Loucy (cell line): ENCODE data around the gene TEX261.
"Not testable (repeated sequence)": the region's sequence is repeated elsewhere in the genome, so short reads cannot be mapped to it uniquely, and the experiment has no call there.

Experiments used
- EZH2phosphoT487 ChIP-seq: fragments of 200-600 bp; IDR thresholded peaks from 2 replicates; pipeline ENCODE4 v1.6.1; 2018; ENCODE audit warnings: antibody characterized with exemption, mild to moderate bottlenecking, moderate library complexity, borderline replicate concordance
- TF ChIP-seq, protein P1 (sequence below): fragments of 200-600 bp; sonication (generic); conservative IDR thresholded peaks from 2 replicates; pipeline ENCODE4 v1.5.1; 2014; ENCODE audit warnings: mild to moderate bottlenecking, antibody characterized with exemption, low read length

DNA sequence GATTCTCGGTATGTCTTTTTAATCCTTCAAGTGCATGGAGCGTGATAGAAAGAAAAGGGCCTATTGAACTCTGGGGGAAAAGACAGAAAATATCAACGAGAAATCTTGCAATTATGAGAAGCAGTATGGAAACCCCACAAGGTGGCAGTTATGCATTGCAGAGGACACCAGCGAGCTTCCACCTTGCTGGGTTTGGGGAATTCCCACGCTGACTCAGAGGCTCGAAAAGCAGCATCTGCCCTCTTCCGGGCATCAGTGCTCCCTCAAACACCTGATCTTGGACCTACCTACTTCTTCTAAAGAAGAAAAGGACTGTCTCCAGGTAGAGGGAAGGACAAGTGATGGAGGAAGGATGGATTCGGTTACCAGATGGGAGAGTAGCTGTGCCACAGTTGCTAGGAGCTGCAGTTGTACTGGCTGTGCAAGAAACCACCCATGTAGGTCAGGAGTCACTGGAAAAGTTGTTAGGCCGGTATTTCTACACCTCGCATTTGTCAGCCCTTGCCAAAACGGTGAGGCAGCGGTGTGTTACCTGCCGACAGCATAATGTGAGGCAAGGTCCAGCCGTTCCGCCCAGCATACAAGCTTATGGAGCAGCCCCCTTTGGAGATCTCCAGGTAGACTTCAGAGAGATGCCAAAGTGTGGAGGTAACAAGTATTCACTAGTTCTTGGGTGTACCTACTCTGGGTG, 29.0 kb upstream of the TEX261 start:
- TF ChIP-seq, protein P1, sequence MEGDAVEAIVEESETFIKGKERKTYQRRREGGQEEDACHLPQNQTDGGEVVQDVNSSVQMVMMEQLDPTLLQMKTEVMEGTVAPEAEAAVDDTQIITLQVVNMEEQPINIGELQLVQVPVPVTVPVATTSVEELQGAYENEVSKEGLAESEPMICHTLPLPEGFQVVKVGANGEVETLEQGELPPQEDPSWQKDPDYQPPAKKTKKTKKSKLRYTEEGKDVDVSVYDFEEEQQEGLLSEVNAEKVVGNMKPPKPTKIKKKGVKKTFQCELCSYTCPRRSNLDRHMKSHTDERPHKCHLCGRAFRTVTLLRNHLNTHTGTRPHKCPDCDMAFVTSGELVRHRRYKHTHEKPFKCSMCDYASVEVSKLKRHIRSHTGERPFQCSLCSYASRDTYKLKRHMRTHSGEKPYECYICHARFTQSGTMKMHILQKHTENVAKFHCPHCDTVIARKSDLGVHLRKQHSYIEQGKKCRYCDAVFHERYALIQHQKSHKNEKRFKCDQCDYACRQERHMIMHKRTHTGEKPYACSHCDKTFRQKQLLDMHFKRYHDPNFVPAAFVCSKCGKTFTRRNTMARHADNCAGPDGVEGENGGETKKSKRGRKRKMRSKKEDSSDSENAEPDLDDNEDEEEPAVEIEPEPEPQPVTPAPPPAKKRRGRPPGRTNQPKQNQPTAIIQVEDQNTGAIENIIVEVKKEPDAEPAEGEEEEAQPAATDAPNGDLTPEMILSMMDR, result not testable (repeated sequence)
- TF ChIP-seq EZH2phosphoT487, result not testable (repeated sequence)
